Activated CD4-positive, alpha-beta T cell treated with anti-CD3 and anti-CD28 coated beads, Interleukin-2, amount 10 ng/mL, durations not matched to agents 7 days and 5 days (primary cell): ENCODE results near the gene KRTAP1-3. TPM values are rescaled to one million over a fixed set of nuclear protein-coding genes. Genes with fewer than 3 reads are reported as not detected.
"Not testable (repeated sequence)": the region's sequence is repeated elsewhere in the genome, so short reads cannot be mapped to it uniquely, and the experiment has no call there.

Experiments
- CTCF ChIA-PET: fragments of 350-600 bp; sonication (Branson Sonifier 250); formaldehyde crosslinking; loops from one replicate; lab custom pipeline; 2021; ENCODE audit warnings: antibody characterized with exemption; lab: Charles Lee
- POLR2A ChIA-PET: fragments of 350-600 bp; sonication (Branson Sonifier 250); formaldehyde crosslinking; loops from one replicate; lab custom pipeline; 2021; ENCODE audit warnings: antibody characterized with exemption; lab: Charles Lee
- DNase-seq: peaks from one replicate; pipeline ENCODE4 v3.0.0-alpha.2; 2020
- H3K27ac Mint-ChIP-seq: one replicate; pipeline ENCODE4 v1.8.0; 2021; ENCODE audit warnings: mild to moderate bottlenecking, moderate library complexity, mixed read lengths
- H3K27me3 Mint-ChIP-seq: one replicate; pipeline ENCODE4 v1.8.0; 2021; ENCODE audit warnings: mixed read lengths
- H3K36me3 Mint-ChIP-seq: one replicate; pipeline ENCODE4 v1.8.0; 2021; ENCODE audit warnings: low read depth, mixed read lengths
- H3K4me1 Mint-ChIP-seq: one replicate; pipeline ENCODE4 v1.8.0; 2021; ENCODE audit warnings: mixed read lengths
- H3K4me3 Mint-ChIP-seq: one replicate; pipeline ENCODE4 v1.8.0; 2021; ENCODE audit warnings: mild to moderate bottlenecking, moderate library complexity, mixed read lengths
- H3K9me3 Mint-ChIP-seq: one replicate; pipeline ENCODE4 v1.8.0; 2021; ENCODE audit warnings: mixed read lengths
- total RNA-seq, 2 experiments: library from RNA; stranded (reverse); gene quantifications; one replicate each; pipeline ENCODE4 v1.2.3, GENCODE V29; 2021

Gene KRTAP1-3
- total RNA-seq, 2 experiments from 2014 or later, result not detected

DNA sequence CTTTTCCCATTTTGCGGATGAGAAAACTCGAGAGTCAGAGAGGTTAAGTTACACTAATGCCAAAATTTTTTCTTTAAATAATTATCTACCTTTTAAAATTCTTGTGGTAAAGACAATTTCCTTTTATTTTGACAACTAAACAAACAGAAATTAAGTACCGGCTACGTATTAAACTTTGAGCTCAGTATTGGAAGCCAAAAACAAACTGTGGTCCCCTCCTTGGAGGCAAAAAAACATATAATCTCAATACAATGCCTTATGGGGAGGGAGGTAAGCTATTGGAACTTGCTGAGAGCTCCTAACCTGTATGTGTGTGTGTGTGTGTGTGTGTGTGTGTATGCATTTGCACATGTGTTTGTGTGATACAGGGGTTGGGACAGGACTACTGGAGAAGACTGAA lies 28.8 kb upstream of the KRTAP1-3 start:
- Mint-ChIP-seq H3K27me3 (peaks cover 27% of the 10 kb centered on the region), H3K36me3 (no peaks in the 10 kb centered on the region), H3K4me3 (no peak overlapping the region), H3K9me3 (no peaks in the 10 kb centered on the region), H3K27ac (no peak overlapping the region), H3K4me1 (no peaks in the 10 kb centered on the region)
- ChIA-PET CTCF (no interaction called here), POLR2A (no interaction called here)
- DNase-seq, result no peak

DNA sequence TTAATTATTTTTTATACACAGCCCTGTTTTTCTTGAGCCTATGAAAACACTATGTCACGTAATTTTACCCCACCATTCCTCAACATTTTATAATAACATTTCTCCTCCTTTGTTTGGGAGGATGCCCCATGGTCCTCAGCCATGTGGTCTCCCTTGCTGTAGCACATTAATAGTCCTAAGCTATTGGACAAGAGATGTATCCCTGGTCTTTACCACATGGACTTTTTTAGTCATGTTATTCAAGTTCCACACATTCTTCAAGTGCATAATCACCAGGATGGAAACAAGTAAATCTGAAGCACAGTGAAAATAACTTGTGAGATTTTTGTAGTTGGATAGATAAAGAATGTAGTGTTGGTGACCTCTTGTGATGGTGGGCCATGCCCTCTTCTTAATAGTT lies 27.3 kb upstream of the KRTAP1-3 start:
- ChIA-PET CTCF (no interaction called here), POLR2A (no interaction called here)
- no peak overlapping the region for H3K27ac Mint-ChIP-seq
- no peaks in the 10 kb centered on the region for H3K36me3 Mint-ChIP-seq
- DNase-seq, result no peak
- H3K9me3 Mint-ChIP-seq, result peaks cover 7% of the 10 kb centered on the region
- H3K4me3 Mint-ChIP-seq, result no peak overlapping the region
- H3K4me1 Mint-ChIP-seq, result no peaks in the 10 kb centered on the region
- H3K27me3 Mint-ChIP-seq, result peaks cover 29% of the 10 kb centered on the region

DNA sequence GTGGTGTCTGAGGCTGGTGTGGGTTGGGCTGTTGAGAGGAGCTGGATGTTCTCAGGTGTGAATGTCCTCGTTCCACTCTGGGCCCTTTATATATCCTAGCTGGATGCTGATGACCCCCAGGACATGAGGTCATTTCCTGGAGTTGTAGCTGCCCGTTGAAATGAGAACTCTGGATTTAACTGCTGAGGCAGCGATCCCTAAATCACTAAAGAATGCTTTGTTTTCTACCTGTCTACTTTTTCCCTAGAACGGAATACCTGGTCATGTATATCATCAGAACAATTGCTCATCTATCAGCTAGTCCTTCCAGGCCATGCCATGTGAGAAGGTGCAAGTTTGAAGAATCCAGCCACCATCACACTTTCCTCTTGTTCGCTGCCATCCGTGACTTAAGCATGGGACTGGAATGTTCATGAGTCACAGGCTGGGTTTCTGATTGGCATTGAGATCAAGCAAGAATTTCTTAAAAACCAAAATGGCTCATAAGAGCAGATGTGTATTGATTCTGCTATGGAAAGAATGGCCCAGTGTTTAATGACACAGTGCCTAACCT lies 25.5 kb upstream of the KRTAP1-3 start, which contains the start of gene KRTAP2-3:
Gene KRTAP2-3 (minus strand): TSS at position 63 of the 553 bp plus-strand sequence. CDS start 64 bp downstream, outside the sequence.
- Mint-ChIP-seq H3K27me3 (peaks cover 29% of the 10 kb centered on the region), H3K9me3 (peaks cover 7% of the 10 kb centered on the region), H3K27ac (no peak within 1 kb of the TSS), H3K4me3 (no peak within 1 kb of the TSS), H3K36me3 (no peaks in the 10 kb centered on the region), H3K4me1 (no peaks in the 10 kb centered on the region)
- POLR2A ChIA-PET, result no interaction called here
- DNase-seq, result no peak
- CTCF ChIA-PET, result no interaction called here

DNA sequence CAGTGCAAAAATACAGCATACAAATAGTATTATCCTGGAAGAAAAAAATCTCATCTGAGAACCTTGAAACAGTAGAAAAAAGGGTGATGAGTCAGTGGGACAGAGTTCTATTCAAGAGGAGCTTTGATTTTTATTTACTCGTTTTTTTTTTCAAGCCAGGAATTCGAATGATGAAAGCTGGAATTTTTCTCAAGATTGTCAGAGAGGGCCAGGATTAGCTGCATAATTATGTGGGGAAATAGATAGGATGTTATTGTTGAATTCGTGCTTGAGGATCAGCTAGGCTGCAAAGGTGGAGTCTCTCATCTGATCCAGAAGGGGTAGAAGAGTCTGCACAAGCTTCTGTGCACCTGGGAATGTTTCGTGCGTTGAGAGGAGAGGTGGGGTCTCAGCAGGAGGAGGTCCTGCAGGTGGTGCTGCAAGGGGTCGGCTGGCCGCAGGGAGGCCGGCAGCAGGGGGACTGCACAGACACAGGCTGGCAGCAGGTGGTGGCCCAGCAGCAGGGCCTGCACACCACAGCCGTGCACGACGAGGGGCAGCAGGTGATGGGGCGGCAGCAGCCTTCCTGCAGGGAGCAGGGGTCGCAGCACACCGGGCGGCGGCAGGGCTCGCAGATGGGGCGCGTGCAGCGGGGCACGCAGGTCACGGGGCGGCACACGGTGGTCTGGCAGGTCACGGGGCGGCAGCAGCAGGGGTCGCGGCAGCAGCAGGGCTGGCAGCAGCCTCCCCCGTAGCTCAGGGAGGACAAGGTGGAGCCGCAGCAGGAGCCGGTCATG lies 24.8 kb upstream of the KRTAP1-3 start:
- CTCF ChIA-PET, result interaction anchor here (0.6 kb wide), 1 partner anchor 347 kb away, joined by 5 read pairs; no protein-coding TSS in a partner anchor
- H3K36me3 Mint-ChIP-seq, POLR2A ChIA-PET, H3K9me3 Mint-ChIP-seq, H3K4me3 Mint-ChIP-seq, H3K27ac Mint-ChIP-seq, DNase-seq, H3K4me1 Mint-ChIP-seq: not testable (repeated sequence)
- H3K27me3 Mint-ChIP-seq, result peaks cover 29% of the 10 kb centered on the region

DNA sequence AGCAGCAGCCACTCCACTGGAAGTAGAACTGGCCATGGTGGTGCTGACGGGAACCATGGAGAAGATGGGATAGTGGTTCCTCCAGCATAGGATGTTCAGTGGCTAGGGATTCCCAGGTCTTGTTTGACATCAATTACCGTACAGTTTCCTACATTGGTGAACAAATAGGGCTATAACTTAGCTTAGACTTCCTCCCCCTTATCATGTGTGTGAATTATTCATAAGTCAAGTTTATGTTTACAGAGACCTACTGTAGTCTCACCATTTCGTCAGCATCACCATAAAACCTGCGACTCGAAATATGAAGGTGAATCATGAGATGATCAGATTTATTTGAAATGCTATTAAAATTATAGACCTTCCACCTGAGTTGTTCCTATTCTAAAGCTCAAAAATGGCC lies 24.1 kb upstream of the KRTAP1-3 start:
- H3K27ac Mint-ChIP-seq, result no peak overlapping the region
- CTCF ChIA-PET, result interaction anchor here (0.6 kb wide), 1 partner anchor 348 kb away, joined by 5 read pairs; no protein-coding TSS in a partner anchor
- H3K4me3 Mint-ChIP-seq, result no peak overlapping the region
- DNase-seq, result no peak
- H3K27me3 Mint-ChIP-seq, result peaks cover 29% of the 10 kb centered on the region
- POLR2A ChIA-PET, result no interaction called here
- H3K4me1 Mint-ChIP-seq, result no peaks in the 10 kb centered on the region
- H3K36me3 Mint-ChIP-seq, result no peaks in the 10 kb centered on the region
- peaks cover 7% of the 10 kb centered on the region for H3K9me3 Mint-ChIP-seq

DNA sequence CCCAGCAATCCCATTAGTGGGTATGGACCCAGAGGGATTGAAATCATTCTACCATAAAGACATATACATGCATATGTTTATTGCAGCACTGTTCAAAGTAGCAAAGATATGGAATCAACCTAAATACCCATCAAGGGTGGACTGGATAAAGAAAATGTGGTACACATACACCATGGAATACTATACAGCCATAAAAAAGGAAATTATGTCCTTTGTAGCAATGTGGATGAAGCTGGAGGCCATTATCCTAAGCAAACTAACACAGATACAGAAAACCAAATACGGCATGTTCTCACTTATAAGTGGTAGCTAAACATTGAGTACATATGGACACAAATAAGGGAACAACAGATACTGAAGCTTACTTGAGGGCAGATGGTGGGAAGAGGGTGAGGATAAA lies 22.9 kb upstream of the KRTAP1-3 start:
- ChIA-PET POLR2A (no interaction called here), CTCF (no interaction called here)
- Mint-ChIP-seq H3K4me3 (no peak overlapping the region), H3K4me1 (no peaks in the 10 kb centered on the region), H3K27ac (no peak overlapping the region), H3K9me3 (peaks cover 7% of the 10 kb centered on the region), H3K36me3 (no peaks in the 10 kb centered on the region), H3K27me3 (peaks cover 27% of the 10 kb centered on the region)
- no peak for DNase-seq

DNA sequence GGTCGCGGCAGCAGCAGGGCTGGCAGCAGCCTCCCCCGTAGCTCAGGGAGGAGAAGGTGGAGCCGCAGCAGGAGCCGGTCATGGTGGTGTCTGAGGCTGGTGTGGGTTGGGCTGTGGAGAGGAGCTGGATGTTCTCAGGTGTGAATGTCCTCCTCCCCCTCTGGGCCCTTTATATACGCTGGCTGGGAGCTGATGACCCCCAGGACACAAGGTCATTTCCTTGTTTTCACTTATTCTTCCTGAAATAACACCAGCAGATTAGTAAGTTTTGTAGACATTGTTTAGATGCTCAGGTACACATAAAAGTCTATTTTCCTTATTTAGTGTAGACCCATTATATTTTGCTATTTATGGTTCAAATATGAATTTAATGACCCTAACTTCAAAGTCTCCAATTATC lies 20.5 kb upstream of the KRTAP1-3 start, which contains the start of gene KRTAP2-2:
Gene KRTAP2-2 (minus strand): TSS at position 101 of the 400 bp plus-strand sequence. CDS start 19 bp downstream, at position 82.
- CTCF ChIA-PET, DNase-seq, H3K4me3 Mint-ChIP-seq, H3K4me1 Mint-ChIP-seq, POLR2A ChIA-PET, H3K9me3 Mint-ChIP-seq, H3K27ac Mint-ChIP-seq, H3K36me3 Mint-ChIP-seq: not testable (repeated sequence)
- peaks cover 13% of the 10 kb centered on the region for H3K27me3 Mint-ChIP-seq

DNA sequence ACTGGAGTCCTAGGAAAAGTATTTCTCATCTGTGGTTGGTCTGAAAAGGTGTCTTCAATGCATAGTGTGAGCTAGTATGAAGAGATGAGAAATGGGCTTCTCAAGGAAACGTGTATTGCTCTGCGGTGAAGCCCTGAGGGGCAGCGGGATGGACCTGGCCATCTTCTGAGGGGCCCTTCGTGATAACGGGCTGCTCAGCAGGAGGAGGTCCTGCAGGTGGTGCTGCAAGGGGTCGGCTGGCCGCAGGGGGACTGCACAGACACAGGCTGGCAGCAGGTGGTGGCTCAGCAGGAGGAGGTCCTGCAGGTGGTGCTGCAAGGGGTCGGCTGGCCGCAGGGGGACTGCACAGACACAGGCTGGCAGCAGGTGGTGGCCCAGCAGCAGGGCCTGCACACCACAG lies 19.9 kb upstream of the KRTAP1-3 start:
- H3K27ac Mint-ChIP-seq, H3K4me1 Mint-ChIP-seq, DNase-seq, POLR2A ChIA-PET, H3K36me3 Mint-ChIP-seq, H3K9me3 Mint-ChIP-seq, CTCF ChIA-PET, H3K4me3 Mint-ChIP-seq: not testable (repeated sequence)
- H3K27me3 Mint-ChIP-seq, result peaks cover 11% of the 10 kb centered on the region

DNA sequence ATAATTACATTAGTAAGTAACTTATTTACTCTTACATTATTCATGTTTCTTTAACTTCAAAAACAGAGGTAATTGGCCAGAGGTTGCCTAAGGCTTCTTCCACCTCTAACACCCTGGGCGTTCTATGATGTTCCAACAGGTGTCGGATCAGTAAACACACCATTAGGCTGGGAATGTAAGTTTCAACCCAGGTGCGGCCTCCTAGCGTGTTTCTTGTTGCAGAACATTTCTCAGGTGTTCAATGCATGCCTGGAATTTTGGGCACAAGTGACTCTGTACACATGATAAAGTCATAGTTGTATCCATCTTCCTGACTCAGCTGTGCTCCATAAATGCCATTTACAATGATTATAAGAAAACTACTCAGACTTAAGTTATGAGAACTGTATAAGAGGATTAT lies 19.4 kb upstream of the KRTAP1-3 start:
- no peaks in the 10 kb centered on the region for H3K4me1 Mint-ChIP-seq
- peaks cover 7% of the 10 kb centered on the region for H3K9me3 Mint-ChIP-seq
- peaks cover 8% of the 10 kb centered on the region for H3K27me3 Mint-ChIP-seq
- no peak for DNase-seq
- CTCF ChIA-PET, result no interaction called here
- H3K4me3 Mint-ChIP-seq, result no peak overlapping the region
- no peak overlapping the region for H3K27ac Mint-ChIP-seq
- POLR2A ChIA-PET, result no interaction called here
- no peaks in the 10 kb centered on the region for H3K36me3 Mint-ChIP-seq

DNA sequence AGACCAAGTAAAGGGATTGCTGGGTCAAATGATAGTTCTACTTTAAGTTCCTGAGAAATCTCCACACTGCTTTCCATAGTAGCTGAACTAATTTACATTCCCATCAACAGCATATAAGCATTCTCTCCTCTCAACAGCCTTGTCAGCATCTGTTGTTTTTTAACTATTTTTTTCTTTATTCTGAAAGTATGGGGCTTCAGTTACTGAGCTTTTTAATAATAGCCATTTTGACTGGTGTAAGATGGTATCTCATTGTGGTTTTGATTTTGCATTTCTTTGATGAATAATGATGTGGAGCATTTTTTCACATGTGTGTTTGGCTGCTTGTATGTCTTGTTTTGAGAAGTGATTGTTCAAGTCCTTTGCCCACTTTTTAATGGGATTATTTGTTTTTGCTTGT lies 17.9 kb upstream of the KRTAP1-3 start:
- Mint-ChIP-seq H3K36me3 (no peaks in the 10 kb centered on the region), H3K9me3 (peaks cover 5% of the 10 kb centered on the region), H3K27ac (no peak overlapping the region), H3K4me1 (no peaks in the 10 kb centered on the region), H3K4me3 (no peak overlapping the region), H3K27me3 (peaks cover 9% of the 10 kb centered on the region)
- DNase-seq, result no peak
- ChIA-PET POLR2A (no interaction called here), CTCF (no interaction called here)

DNA sequence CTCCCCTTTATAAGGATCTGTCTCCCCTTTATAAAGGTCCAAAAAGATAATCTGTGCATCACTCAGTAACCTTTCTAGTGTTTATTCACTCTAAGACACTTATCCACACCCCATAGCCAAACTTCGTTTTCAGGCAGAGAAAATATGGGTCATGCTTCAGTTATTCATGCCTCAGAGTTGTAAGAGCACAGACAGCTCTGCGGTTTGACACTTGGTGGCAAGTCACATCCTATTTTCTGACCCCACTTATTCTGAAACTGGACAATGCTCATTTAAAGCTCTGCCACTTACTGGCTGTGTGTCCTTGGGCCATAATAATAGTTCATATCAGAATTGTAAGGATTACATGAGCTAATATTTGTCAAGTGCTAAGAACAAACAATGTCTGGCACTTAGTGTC lies 14.4 kb upstream of the KRTAP1-3 start:
- H3K4me1 Mint-ChIP-seq, result peaks cover 1% of the 10 kb centered on the region
- CTCF ChIA-PET, result no interaction called here
- H3K27ac Mint-ChIP-seq, result no peak overlapping the region
- H3K4me3 Mint-ChIP-seq, result no peak overlapping the region
- peaks cover 2% of the 10 kb centered on the region for H3K9me3 Mint-ChIP-seq
- no peak for DNase-seq
- peaks cover 17% of the 10 kb centered on the region for H3K27me3 Mint-ChIP-seq
- H3K36me3 Mint-ChIP-seq, result no peaks in the 10 kb centered on the region
- POLR2A ChIA-PET, result no interaction called here

DNA sequence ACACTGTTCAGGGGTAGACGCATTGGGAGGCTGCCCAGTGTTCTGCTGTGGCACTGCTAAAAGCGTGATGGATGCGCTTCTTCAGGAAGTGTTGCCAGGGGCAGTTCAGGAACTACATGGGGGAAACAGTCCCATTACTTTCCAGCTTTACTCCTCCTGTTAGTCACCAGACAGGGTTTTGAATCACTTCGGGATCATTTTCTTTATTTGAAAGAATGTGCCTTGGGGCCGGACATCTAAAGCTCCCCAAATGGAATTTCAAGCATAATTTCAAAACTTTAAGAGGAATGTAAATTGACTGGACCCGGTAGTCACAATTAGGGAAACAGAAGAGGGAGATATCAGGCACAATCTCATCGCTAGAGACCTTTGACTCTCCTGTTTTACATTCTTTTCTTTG lies 13.8 kb upstream of the KRTAP1-3 start:
- ChIA-PET POLR2A (no interaction called here), CTCF (no interaction called here)
- peaks cover 17% of the 10 kb centered on the region for H3K27me3 Mint-ChIP-seq
- H3K4me1 Mint-ChIP-seq, result peaks cover 1% of the 10 kb centered on the region
- no peak overlapping the region for H3K4me3 Mint-ChIP-seq
- no peak overlapping the region for H3K27ac Mint-ChIP-seq
- H3K36me3 Mint-ChIP-seq, result no peaks in the 10 kb centered on the region
- no peak for DNase-seq
- peaks cover 3% of the 10 kb centered on the region for H3K9me3 Mint-ChIP-seq

DNA sequence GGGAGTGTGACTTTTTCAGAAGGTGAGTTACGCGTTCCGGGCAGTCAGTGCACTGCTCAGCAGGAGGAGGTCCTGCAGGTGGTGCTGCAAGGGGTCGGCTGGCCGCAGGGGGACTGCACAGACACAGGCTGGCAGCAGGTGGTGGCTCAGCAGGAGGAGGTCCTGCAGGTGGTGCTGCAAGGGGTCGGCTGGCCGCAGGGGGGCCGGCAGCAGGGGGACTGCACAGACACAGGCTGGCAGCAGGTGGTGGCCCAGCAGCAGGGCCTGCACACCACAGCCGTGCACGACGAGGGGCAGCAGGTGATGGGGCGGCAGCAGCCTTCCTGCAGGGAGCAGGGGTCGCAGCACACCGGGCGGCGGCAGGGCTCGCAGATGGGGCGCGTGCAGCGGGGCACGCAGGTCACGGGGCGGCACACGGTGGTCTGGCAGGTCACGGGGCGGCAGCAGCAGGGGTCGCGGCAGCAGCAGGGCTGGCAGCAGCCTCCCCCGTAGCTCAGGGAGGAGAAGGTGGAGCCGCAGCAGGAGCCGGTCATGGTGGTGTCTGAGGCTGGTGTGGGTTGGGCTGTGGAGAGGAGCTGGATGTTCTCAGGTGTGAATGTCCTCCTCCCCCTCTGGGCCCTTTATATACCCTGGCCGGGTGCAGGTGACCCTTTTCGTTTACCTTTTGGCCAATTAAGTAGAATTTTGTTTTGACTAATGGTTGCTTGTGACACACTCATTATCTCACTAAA lies 12.2 kb upstream of the KRTAP1-3 start, which contains the start of gene KRTAP2-1:
Gene KRTAP2-1 (minus strand): TSS at position 582 of the 731 bp plus-strand sequence. CDS start 49 bp downstream, at position 533.
- DNase-seq, POLR2A ChIA-PET, CTCF ChIA-PET, H3K4me3 Mint-ChIP-seq, H3K36me3 Mint-ChIP-seq, H3K4me1 Mint-ChIP-seq, H3K9me3 Mint-ChIP-seq, H3K27ac Mint-ChIP-seq: not testable (repeated sequence)
- peaks cover 16% of the 10 kb centered on the region for H3K27me3 Mint-ChIP-seq
